Measurements from ENCODE around the gene ALG14. TPM values are rescaled to one million over a fixed set of nuclear protein-coding genes. Genes with fewer than 3 reads are reported as not detected.

Gene ALG14
- total RNA-seq, 1 donor from 2014 or later = 3.4 TPM

DNA sequence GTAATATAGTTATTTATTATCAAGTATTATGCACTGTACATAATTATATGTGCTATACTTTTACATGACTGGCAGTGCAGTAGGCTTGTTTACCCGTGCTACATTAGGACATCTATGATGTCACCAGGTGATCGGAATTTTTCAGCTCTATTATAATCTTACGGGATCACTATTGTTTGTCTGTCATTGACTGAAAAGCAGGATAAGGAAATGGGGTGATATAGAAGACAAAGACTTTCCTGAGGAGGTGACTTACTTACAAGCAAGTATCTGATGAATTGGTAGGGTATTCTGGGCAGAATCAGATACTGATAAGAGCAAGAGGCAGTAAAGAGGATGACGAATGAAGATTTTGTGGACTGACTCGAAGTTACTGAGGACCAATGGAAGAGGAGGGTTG, 80.6 kb downstream of the ALG14 start:
- H3K9me3 ChIP-seq = no peaks in the 10 kb centered on the region
- no peak overlapping the region for H3K4me3 ChIP-seq
- no peak for DNase-seq
- intact Hi-C loops (cut with DNase I) = no loop called here
- no peaks in the 10 kb centered on the region for H3K36me3 ChIP-seq
- no peak for ATAC-seq
- H3K4me1 ChIP-seq = peaks cover 5% of the 10 kb centered on the region
- no peak overlapping the region for H3K27ac ChIP-seq
- TF ChIP-seq, protein P1, sequence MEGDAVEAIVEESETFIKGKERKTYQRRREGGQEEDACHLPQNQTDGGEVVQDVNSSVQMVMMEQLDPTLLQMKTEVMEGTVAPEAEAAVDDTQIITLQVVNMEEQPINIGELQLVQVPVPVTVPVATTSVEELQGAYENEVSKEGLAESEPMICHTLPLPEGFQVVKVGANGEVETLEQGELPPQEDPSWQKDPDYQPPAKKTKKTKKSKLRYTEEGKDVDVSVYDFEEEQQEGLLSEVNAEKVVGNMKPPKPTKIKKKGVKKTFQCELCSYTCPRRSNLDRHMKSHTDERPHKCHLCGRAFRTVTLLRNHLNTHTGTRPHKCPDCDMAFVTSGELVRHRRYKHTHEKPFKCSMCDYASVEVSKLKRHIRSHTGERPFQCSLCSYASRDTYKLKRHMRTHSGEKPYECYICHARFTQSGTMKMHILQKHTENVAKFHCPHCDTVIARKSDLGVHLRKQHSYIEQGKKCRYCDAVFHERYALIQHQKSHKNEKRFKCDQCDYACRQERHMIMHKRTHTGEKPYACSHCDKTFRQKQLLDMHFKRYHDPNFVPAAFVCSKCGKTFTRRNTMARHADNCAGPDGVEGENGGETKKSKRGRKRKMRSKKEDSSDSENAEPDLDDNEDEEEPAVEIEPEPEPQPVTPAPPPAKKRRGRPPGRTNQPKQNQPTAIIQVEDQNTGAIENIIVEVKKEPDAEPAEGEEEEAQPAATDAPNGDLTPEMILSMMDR (IDR thresholded peaks at IDR 0.05) = no peak
- H3K27me3 ChIP-seq = no peaks in the 10 kb centered on the region

DNA sequence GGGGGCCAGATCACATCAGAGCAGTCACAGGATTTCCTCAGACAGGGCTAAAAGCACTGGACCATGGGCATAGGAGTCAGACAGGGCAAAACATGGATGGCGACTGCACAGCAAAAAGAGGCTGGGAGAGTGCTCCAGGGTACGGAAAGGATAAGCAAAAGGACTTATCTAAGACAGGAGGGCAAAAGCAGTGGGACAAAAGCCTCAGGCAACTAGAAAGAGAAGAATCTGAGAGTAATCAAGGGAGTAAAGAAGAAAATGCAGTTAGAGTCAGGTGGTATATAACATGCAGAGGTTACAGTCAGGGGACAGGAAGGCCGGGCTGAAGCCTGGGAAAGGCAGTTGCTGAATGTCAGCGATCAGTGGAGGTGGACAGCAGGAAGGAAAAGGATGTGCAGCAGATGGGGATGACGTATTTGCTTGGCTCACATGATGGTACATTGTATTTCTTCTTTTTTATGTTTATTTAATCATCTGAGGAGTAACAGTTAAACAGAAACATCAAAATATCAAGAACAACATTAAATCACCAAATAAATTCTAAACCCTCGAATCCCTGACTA, 82.8 kb downstream of the ALG14 start:
- Histone ChIP-seq H3K4me3 (no peak overlapping the region), H3K9me3 (no peaks in the 10 kb centered on the region), H3K4me1 (peaks cover 5% of the 10 kb centered on the region), H3K27ac (no peak overlapping the region), H3K36me3 (no peaks in the 10 kb centered on the region), H3K27me3 (no peaks in the 10 kb centered on the region)
- no peak for DNase-seq
- intact Hi-C loops (cut with DNase I) = no loop called here
- TF ChIP-seq, protein P1 (IDR thresholded peaks at IDR 0.05) = no peak
- ATAC-seq = no peak

DNA sequence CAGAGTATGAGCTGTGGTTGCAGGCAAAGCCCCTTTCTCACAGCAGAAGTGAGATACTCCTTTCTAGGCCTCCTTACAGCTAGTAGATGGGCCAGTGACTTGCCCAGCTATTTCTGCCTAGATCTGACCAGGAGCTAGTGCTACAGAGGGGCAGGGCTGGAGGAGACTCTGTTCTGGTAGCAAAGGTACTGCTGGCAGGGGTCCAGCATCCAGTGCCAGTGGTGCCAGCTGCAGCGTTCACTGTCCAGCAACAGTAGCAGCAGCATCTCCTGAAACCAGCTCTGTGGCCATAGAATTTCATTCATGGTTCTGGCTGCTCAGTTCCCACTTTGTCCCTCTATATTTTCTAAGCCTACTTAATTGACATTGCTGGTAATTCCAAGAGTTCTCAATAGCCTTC, 83.4 kb downstream of the ALG14 start:
- H3K9me3 ChIP-seq = no peaks in the 10 kb centered on the region
- H3K27ac ChIP-seq = no peak overlapping the region
- H3K4me1 ChIP-seq = peaks cover under 1% of the 10 kb centered on the region
- DNase-seq = no peak
- ATAC-seq = no peak
- no peaks in the 10 kb centered on the region for H3K27me3 ChIP-seq
- TF ChIP-seq, protein P1 (IDR thresholded peaks at IDR 0.05) = no peak
- intact Hi-C loops (cut with DNase I) = no loop called here
- no peaks in the 10 kb centered on the region for H3K36me3 ChIP-seq
- no peak overlapping the region for H3K4me3 ChIP-seq

DNA sequence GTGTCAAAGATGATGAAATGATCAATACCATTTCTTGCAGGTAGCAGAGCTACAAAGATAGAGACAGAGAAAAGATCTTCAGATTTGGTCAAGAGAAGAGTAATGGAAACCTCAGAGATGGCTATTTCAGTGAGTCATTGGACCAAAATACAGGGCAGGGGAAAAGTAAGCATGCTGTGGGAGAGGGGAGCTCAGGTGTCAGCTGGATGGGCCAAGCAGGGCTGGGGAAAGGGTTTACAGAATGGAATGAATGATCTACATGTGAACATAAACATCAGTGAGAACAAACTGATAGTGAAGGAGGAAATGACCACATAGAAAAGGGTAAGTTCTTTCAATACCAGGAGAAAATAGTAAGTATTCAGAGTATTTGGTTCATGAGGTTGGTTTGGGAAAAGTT, 84.4 kb downstream of the ALG14 start:
- DNase-seq (no peak), ATAC-seq (no peak)
- no peak overlapping the region for H3K27ac ChIP-seq
- TF ChIP-seq, protein P1 (IDR thresholded peaks at IDR 0.05) = no peak
- H3K9me3 ChIP-seq = no peaks in the 10 kb centered on the region
- H3K36me3 ChIP-seq = no peaks in the 10 kb centered on the region
- H3K4me3 ChIP-seq = no peak overlapping the region
- intact Hi-C loops (cut with DNase I) = no loop called here
- H3K4me1 ChIP-seq = no peaks in the 10 kb centered on the region
- no peaks in the 10 kb centered on the region for H3K27me3 ChIP-seq

DNA sequence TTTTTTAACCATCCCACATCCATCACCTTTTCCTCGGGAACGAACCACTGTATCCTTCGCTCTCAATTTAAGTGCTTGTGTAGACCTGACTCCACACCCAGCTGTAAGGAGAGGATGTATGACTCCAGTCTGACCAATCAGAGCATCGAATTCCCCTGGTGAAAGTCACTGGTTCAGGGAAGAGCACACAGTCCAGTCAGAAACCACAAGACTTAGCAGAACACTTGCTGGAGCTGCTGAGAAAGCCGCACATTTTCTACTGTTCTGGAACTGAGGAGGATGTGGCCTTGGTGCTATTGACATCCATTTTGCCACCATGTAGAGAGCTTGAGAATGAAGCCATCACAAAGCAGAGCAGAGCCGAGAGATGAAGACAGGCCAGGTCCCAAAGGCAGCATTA, 86.0 kb downstream of the ALG14 start:
- Histone ChIP-seq H3K27ac (no peak overlapping the region), H3K27me3 (no peaks in the 10 kb centered on the region), H3K9me3 (no peaks in the 10 kb centered on the region), H3K36me3 (no peaks in the 10 kb centered on the region), H3K4me1 (no peaks in the 10 kb centered on the region), H3K4me3 (no peak overlapping the region)
- intact Hi-C loops (cut with DNase I) = no loop called here
- ATAC-seq = no peak
- no peak for DNase-seq
- TF ChIP-seq, protein P1 (IDR thresholded peaks at IDR 0.05) = no peak

DNA sequence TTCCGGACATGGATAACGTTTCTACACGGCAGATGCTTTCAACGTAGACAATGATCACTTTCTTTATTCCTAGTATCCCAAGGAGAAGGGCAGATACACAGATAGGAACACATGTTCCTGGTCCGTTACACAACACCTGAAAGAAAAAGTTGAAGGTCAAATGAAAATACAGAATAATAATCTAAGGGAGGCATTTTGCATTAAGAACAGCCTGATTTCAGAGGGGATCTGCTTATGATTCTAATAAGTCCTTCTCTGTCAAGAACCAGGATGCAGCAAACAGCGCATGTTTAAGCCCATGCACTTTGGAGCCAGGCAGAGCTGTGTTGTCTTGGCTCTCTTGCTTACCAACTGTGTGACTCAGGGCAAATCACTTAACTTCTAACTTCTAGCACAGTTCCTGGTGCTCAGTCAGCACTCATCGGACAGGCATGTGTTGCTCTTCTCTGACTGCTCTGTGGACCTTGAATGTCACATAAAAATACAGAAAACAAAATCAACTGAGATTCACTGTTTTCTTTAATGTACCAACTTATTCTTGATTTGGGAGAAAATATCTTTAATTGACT, 89.5 kb downstream of the ALG14 start:
- intact Hi-C loops (cut with DNase I) = no loop called here
- no peaks in the 10 kb centered on the region for H3K27me3 ChIP-seq
- DNase-seq (no peak), ATAC-seq (no peak)
- H3K4me1 ChIP-seq = no peaks in the 10 kb centered on the region
- H3K9me3 ChIP-seq = no peaks in the 10 kb centered on the region
- H3K4me3 ChIP-seq = no peak overlapping the region
- H3K36me3 ChIP-seq = no peaks in the 10 kb centered on the region
- H3K27ac ChIP-seq = no peak overlapping the region
- TF ChIP-seq, protein P1 (IDR thresholded peaks at IDR 0.05) = no peak

All from upper lobe of right lung (tissue), 1 donor.